T-helper 2 cell (primary cell): ENCODE measurements around the gene OR1E2.
A peak's percentile ranks its signal among the peaks of the same experiment; 100 is the strongest.
"Not testable (repeated sequence)": the region's sequence is repeated elsewhere in the genome, so short reads cannot be mapped to it uniquely, and the experiment has no call there.

Experiments
- DNase-seq, 5 experiments: peaks; one replicate each; pipeline versions ENCODE4 v3.0.0 to v3.0.0-alpha.2; 2012 to 2022
- total RNA-seq, 2 donors: gene quantifications; one replicate each; lab custom pipeline; 2026; lab: John Stamatoyannopoulos, UW

Gene OR1E2, protein sequence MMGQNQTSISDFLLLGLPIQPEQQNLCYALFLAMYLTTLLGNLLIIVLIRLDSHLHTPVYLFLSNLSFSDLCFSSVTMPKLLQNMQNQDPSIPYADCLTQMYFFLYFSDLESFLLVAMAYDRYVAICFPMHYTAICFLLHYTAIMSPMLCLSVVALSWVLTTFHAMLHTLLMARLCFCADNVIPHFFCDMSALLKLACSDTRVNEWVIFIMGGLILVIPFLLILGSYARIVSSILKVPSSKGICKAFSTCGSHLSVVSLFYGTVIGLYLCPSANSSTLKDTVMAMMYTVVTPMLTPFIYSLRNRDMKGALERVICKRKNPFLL
- total RNA-seq: 0 reads per million in 2 donors

DNA sequence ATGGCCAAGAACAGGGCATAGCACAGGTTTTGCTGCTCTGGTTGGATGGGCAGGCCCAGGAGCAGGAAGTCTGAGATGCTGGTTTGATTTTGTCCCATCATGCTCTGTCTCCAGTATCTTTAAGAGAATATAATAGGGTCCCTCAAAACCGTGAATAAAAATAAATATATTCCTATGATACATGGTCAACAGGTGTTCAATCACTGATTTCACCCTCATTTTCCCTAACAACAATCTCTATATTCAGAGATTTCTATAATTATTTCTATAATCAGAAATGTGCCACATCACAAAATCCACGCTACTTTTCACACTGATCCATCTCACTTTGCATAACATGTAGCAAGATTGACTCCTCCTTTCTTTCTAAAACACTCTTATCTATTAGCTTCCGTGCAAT, at the start of gene OR1E2:
Gene OR1E2, minus strand, starts transcription at position 101 of the 400 bp plus-strand sequence. Its CDS starts 0 bp downstream, at position 101.
- no peak for DNase-seq

DNA sequence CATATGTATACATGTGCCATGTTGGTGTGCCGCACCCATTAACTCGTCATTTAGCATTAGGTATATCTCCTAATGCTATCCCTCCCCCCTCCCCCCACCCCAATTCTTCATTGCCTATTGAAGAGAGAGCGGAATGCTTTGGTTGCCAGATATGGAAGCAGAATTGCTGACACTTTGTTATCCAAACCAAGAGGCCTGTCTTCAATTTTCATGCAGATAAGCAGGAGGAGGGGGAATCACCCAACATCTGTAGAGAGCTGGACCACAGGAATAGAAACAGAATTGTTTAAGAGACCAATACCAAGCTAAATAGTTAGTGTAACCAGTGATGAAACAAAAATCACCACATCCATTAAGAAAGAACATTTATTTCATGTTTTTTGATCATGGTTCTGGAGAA, 49.2 kb upstream of the OR1E2 start:
- DNase-seq: no peak

DNA sequence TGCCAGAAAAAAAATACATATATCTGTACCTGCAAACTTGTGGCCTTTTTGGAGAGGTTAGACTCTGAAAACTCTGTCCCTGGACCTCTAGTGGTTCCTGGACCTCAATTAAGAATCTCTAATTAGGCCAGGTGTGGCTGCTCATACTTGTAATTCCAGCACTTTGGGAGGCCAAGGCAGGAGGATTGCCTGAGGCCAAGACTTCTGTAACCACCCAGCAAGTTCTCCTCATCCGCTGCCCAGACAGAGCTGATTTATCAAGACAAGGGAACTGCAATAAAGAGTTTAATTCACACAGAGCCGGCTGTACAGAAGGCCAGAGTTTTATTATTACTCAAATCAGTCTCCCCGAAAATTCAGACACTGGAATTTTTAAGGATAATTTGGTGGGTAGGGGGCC, 46.3 kb upstream of the OR1E2 start:
- DNase-seq: no peak

DNA sequence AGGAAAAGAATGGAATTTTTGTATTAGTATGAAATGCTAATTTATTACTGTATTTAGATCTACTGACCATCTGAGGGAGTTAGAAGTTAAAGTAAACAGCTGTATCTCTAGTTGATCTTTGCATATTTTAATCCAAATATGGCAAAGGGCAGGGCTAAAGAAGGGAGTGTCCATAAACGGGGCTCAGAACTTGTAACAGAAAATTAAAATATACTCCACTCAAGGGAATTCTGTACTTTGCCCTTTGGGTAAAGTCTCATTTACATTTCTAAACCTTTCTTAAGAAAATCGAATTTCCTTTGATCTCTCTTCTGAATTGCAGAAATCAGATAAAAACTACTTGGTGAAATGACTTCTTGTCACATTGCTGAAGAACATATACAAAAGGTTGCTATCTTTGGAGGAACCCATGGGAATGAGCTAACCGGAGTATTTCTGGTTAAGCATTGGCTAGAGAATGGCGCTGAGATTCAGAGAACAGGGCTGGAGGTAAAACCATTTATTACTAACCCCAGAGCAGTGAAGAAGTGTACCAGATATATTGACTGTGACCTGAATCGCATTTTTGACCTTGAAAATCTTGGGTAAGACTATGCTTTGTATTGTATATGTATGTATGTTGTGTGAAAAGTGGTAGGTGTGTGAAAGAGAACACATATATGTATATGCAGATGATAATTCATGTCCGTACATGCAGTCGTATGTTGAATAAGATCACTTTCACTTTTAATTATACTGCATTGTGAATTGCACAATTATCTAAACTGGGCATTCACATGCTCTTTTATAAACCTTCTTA, 42.4 kb upstream of the OR1E2 start, which contains the start of gene ASPA:
Gene ASPA, plus strand, starts transcription at position 186 of the 799 bp plus-strand sequence. Its CDS starts 163 bp downstream, at position 349.
- no peak for DNase-seq

DNA sequence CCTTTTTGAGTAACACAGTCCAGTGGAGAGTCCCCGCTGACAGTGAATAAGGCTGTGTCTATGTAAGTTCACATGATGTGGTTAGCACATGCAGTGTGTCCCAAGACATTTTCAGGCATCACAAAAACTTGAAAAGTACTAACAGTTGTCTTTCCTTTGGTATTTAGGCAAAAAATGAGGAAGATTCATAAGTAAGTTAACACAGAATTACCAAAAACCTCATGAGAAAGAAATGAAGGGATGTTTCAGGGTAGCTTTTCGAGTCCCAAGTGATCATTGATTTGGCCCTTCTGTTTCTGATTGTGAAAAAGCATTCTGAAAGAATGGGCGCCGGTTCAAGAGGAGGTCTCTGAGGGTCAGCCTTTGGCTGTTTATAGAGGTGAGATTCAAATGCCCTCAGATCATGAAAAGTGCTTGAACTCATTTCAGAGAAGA, 41.6 kb upstream of the OR1E2 start:
- no peak for DNase-seq

DNA sequence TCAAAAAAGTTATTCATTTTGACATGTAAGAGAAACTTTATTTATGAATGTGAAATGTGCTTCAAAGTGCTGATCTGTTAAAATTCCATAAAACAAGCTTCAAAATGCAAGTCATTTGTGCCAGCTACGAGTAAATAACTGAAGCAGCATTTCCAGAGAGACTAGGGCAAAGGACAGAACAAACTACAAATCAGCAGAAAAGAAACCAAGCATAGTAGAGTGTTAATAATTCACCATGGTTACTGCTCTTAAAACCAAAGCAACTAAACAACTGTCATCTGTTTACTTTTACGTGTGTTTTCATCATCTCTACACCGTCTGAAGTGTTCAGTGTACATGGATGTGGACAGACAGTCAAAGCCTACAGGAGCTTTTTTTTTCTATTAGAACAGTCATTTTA, 40.6 kb upstream of the OR1E2 start:
- DNase-seq: no peak

DNA sequence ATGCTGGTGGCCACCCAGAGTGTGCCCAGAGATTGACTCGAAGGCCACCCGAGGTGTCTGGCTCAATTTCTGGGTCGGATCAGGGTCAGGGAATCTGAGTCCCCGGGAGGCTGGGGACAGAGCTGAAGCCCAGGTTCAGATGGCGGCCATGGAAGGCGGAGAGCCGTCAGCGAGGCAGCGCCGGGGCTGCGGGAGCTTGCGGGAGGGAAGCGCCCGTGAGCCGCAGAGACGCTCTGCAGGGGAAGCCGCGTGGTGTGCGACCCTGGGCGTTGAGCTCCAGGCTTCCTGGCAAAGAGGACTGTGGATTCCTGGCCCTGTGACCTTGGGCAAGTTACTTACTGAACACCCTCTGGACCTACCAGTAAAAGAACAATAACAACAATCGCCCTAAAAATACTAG, 38.5 kb upstream of the OR1E2 start:
- DNase-seq: no peak

DNA sequence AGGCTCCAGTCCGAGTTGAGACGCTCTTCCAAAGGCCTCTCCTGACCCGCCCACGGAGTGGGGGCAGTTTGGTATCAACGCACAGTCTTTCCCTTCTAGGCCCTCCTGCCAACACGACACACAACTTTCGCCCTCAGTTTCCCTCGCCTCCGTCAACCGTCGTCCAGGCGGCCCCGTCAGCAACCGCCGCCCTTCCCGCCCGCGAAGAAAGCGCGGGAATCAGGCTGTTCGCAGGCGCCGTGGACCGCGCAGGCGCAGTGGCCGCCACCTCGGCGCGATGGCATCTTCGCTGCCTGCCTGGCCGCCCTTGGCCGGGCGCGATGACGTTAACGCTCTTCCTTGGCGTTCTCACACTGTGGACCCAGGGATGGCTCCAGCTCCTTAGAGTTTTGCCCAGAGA, 38.0 kb upstream of the OR1E2 start, which contains the start of gene SPATA22:
Gene SPATA22, minus strand, starts transcription at position 221 of the 400 bp plus-strand sequence. CDS start 2,494 bp downstream, outside the sequence.
- DNase-seq: no peak

DNA sequence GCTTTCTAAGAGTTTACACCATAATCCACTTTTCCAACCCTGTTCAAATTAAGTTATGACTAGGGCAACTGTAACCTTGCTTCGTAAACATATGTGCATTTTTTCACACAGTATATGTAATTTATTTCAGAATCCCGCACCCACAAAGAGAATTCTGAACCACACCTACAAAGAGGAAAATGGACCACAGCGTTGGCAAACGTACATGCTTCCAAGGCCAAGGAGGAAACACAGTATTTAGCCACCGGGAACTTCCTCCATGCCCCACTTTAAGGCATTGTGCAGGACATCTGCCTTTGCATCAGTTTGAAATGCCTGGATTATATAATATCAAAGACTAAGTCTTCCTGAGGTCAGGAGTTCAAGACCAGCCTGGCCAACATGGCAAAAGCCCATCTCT, 35.9 kb upstream of the OR1E2 start:
- no peak for DNase-seq

DNA sequence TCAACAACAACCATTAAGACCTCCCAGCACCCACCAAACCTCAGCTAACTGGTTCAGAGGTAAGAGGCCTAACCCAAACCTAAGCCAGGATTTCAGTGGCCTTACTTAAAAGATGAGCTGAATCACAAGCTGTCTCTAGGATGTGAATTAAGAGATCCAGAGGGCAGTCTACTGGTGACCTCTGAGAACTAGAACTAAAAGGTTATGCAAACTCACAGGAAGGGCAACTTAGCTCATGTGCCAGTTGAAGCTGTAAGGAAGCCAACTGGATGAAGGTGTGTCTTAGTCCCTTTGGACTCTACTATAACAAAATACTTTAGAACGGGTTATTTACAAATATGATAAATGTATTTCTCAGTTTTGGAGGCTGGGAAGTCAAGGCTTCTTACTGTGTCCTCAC, 32.7 kb upstream of the OR1E2 start:
- DNase-seq: not testable (repeated sequence)

DNA sequence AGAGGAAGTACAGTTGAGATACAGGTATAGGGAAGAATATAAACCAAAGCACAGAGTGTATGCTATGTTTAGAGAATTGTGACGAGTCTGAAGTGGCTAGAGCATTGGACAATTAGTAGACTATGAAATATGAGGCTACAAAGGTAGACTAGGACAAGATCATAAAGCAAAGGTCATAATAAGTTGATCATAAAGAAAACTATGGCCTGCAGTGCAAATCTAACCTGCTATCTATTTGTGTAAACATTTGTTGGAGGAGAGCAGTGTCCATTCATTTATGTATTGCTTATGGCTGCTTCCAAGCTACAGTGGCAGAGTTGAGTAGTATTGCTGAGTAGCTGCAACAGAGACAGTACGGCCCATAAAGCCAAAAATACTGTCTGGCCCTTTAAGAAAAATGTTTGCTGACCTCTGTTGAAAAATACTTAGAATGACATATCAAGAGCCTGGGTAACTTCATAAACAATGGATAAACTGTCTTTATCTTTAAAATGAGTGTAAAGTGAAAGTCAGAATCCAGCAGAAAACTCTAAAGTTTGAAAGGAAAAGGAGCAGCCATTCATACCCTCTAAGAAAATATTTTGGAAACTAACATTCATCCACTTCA, 14.5 kb upstream of the OR1E2 start:
- DNase-seq: no peak

DNA sequence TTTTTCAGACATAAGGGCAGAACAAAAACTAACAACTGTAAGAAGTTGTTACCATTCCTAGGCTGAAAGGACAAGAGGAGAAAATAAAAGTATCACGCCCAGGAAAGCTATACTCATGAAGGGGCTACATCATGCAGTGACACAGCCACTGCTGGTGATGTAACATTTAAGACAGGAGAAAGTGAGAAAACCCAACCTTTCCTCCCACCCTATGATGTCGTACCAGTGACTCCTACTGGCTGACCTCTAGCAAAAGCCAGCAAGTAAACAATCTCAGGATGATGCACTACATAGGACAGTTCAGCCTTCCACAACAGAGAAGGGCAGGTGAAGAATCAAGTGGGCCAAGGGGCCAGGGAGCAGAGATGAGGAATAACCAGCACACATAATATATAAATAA, 14.0 kb upstream of the OR1E2 start:
- peak in 1 of 5 experiments; percentile 3 for DNase-seq

DNA sequence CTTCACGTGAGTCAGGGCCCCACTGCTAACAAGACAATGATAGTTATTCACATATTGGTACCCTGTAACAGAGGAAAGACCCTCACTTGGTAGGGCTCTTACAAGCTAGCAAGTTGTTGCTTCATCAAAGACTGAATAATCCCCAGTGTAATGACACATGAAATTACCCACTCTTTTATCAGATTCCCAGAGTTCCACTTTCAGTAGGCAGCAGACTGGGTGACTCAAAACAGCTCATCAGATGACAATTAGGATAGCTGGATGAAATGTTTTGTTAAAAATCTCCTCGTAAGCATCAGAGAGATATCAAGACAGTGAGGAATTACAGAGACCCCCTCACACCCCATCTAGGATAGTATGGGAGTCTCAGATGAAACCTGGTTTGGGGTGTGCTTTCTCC, 6.8 kb upstream of the OR1E2 start:
- DNase-seq: no peak

DNA sequence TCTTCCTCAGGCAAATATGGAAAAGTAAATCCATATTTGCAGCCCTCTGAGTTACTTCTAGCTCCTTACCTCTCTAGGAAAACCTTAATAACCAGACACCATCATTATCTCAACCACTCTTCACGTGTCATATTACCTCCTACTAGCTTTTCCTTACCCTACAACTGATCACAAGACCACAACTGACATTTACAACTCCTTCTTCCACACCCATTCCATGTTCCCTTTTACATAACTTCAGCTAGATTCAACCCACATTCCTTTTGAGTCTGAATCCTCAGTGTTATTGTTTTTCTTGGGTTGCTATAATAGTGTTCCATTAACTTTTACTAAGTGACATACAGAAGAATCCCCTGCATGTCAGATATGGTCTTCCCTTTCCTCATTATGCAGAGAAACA, 4.7 kb upstream of the OR1E2 start:
- DNase-seq: no peak

DNA sequence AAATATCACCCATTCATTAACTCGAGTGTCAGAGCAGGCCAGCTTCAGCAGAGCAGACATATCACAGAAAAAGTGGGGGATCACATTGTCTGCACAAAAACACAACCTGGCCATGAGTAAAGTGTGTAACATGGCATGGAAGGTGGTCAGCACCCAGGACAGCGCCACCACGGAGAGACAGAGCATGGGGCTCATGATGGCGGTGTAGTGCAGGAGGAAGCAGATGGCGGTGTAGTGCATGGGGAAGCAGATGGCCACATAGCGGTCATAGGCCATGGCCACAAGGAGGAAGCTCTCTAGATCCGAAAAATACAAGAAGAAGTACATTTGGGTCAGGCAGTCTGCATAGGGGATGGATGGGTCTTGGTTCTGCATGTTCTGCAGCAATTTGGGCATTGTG, 426 bp downstream of the OR1E2 start:
- DNase-seq: peak in 2 of 5 experiments; percentile 3 to 13

DNA sequence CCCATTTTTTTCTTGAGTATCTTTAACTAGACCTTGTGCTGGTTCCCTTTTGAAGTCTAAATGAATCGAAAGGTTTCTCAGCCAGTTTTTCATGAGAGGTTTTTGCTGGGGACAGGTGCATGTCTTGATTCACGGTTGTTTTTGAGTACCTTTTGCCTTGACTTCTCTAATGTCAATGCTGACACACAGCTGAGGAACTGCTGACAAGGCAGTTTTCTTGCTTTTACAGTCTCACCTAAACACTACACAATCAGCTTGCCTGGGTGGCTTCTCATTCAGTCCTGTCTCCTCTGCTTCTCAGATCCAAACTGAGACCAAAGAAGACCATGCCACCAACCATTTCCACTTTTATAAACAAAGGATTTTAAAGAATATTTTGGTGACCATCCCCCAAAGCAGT, 15.4 kb downstream of the OR1E2 start:
- DNase-seq: no peak

DNA sequence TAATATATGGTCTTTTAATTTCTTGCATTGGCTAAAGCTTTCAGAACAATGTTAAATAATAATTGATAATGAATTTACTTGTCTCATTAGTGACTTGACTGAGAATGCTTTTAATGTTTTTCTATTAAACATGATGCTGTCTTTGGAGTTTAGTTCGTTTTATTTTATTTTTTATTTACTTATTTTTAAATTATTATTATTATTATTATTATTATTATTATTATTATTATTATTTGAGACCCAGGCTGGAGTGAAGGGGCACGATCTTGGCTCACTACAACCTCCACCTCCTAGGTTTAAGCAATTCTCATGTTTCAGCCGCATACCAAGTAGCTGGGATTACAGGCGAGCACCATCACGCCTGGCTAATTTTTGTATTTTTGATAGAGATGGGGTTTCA, 18.0 kb downstream of the OR1E2 start:
- no peak for DNase-seq

DNA sequence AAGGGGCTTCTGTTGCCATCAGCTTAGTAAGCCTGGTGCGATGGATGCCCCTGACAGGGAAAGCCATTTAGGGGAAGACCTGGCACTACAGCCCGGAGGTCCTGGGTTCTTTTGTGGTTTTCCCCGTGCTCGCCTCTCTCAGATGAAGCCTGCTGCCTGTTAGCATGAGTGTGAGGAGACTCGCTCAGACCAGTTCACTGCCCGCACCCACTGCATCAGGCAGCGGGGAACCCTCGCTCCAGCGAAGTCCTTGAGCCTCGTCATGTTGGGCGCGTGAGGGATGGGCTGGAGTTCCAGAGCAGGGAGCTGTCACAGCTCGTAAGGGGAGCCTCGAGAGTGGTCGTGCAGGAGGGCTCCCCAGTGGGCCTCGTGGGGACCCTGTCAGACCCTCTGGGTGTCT, 21.4 kb downstream of the OR1E2 start:
- not testable (repeated sequence) for DNase-seq

DNA sequence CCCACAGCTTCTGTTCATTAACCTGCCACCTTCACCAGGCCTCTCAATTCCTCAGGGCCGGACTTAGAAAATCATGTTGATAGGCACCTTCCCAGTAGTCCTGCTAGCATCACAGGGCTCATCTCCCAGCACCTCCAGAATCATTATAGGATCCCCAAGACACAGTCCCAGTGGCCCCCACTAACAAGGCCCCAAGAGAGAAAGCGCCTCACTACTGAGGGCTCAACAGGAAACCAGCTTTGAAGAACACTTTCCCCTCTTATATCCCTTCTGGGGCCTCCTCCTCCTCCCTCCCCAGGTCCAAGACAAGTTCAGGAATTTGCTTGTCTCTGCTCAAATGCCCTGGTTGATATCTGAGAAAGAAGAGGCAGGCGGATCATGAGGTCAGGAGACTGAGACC, 22.6 kb downstream of the OR1E2 start, which contains the start of gene OR3A3:
Gene OR3A3, plus strand, starts transcription at position 301 of the 400 bp plus-strand sequence.
- DNase-seq: no peak

DNA sequence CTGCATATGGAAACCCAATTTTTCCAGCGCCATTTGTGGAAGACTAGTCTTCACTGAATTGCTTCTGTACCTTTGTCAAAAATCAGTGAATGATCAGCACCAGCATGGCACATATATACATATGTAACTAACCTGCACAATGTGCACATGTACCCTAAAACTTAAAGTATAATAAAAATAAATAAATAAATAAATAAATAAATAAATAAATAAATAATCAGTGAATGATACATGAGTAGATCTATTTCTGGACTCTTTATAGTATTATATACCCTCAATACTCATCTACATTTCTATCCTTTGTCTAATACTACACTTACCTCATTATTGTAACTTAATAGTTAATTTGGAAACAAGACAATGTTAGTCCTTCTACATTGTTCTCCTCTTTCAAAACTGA, 29.8 kb downstream of the OR1E2 start:
- DNase-seq: not testable (repeated sequence)

DNA sequence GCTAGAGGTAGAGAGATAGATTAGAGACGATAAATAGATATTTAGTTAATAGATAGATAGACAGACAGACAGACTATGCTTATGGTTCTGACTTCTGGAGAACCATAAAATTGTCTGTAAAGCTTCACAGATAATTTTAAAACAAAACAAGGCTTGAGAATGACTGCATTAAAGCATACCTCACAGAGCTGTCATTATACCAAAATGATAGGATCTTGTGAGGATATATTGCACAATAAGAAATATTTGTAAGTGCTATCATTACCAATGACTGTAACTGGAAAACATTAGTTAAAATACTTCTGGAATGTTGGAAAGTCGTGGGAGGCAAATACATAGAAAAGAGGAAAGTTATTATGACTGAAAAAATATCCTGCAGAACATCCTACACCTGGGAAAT, 31.9 kb downstream of the OR1E2 start:
- DNase-seq: no peak

DNA sequence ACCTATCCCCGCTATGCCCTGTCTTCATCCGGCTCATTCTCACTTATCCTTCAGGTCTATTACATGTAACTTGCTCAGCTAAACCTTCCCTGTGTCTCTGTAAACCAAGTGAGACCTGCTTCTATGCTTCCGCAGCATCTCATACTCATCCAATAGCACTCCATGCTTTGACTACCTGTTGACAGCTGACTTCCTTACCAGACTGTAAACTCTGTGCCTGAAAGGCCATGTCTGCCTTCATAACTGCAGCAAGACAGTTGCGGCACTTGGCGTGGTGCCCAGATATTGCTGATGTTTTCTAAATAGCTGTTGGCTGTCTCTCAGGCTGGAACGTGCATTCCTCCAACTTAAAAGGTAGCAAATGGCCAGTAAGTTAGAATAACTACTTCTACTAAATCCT, 33.6 kb downstream of the OR1E2 start:
- DNase-seq: no peak

DNA sequence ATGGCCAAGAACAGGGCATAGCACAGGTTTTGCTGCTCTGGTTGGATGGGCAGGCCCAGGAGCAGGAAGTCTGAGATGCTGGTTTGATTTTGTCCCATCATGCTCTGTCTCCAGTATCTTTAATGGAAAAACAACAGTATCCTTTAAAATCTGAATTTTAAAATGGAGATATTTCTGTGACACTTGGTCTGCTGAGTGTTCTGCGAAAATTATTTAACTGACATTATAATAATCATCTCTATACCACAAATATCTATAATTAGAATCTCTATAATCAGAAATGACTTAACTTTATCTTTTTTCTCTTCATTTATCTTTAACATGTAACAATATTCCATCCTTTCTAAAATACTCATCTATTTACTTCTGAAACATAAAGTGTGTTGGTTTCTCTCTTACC, 35.3 kb downstream of the OR1E2 start, which contains the start of gene OR1E1:
Gene OR1E1, minus strand, starts transcription at position 101 of the 400 bp plus-strand sequence. Its CDS starts 0 bp downstream, at position 101.
- no peak for DNase-seq
